IMR-90 (cell line): ENCODE data around the gene CYP19A1.

Experiments used
- BHLHE40 ChIP-seq: fragments of 150-350 bp; IDR thresholded peaks from 2 replicates; pipeline ENCODE4 v1.6.1; 2016; ENCODE audit warnings: mild to moderate bottlenecking, low read depth, low read length
- CEBPB ChIP-seq: IDR thresholded peaks from 2 replicates; pipeline ENCODE4 v1.6.1; 2012; ENCODE audit warnings: low read depth, low read length, improper control_type of control experiment
- CHD1 ChIP-seq: IDR thresholded peaks from 2 replicates; pipeline ENCODE4 v1.6.1; 2012; ENCODE audit warnings: low read depth, low read length, improper control_type of control experiment
- CTCF ChIP-seq: conservative IDR thresholded peaks from 2 replicates; pipeline ENCODE4 v1.5.1; 2012; ENCODE audit warnings: mild to moderate bottlenecking, low read depth, low read length, improper control_type of control experiment
- ELK1 ChIP-seq: fragments of 150-350 bp; IDR thresholded peaks from 2 replicates; pipeline ENCODE4 v1.6.1; 2016; ENCODE audit warnings: low read depth, mild to moderate bottlenecking, low read length, moderate library complexity, borderline replicate concordance
- MAFK ChIP-seq: IDR thresholded peaks from 2 replicates; pipeline ENCODE4 v1.6.1; 2012; ENCODE audit warnings: low read depth, low read length, improper control_type of control experiment
- MAZ ChIP-seq: IDR thresholded peaks from 2 replicates; pipeline ENCODE4 v1.6.1; 2012; ENCODE audit warnings: low read depth, mild to moderate bottlenecking, low read length, improper control_type of control experiment, moderate library complexity, borderline replicate concordance
- MXI1 ChIP-seq: IDR thresholded peaks from 2 replicates; pipeline ENCODE4 v1.6.1; 2012; ENCODE audit warnings: low read depth, mild to moderate bottlenecking, low read length, moderate library complexity, borderline replicate concordance
- POLR2A ChIP-seq: IDR thresholded peaks from 2 replicates; pipeline ENCODE4 v1.6.1; 2012; ENCODE audit warnings: mild to moderate bottlenecking, low read depth, low read length
- RAD21 ChIP-seq: IDR thresholded peaks from 2 replicates; pipeline ENCODE4 v1.6.1; 2012; ENCODE audit warnings: low read length, improper control_type of control experiment
- RCOR1 ChIP-seq: IDR thresholded peaks from 2 replicates; pipeline ENCODE4 v1.6.1; 2012; ENCODE audit warnings: mild to moderate bottlenecking, low read length, improper control_type of control experiment; ENCODE audit not compliant: insufficient replicate concordance
- RFX5 ChIP-seq: IDR thresholded peaks from 2 replicates; pipeline ENCODE4 v1.8.0; 2012; ENCODE audit warnings: low read depth, mild to moderate bottlenecking, low read length, moderate library complexity
- SMC3 ChIP-seq: fragments of 150-350 bp; IDR thresholded peaks from 2 replicates; pipeline ENCODE4 v1.6.1; 2016; ENCODE audit warnings: low read depth, mild to moderate bottlenecking, antibody characterized with exemption, low read length, moderate library complexity
- USF2 ChIP-seq: fragments of 150-350 bp; IDR thresholded peaks from 2 replicates; pipeline ENCODE4 v1.6.1; 2017; ENCODE audit warnings: mild to moderate bottlenecking, antibody characterized with exemption, low read length, low read depth

- TF ChIP-seq CTCF (no peak), USF2 (no peak), MAZ (no peak), POLR2A (no peak), MXI1 (no peak), BHLHE40 (no peak), CEBPB (no peak), ELK1 (no peak), RAD21 (no peak), RFX5 (no peak), CHD1 (no peak), RCOR1 (no peak), SMC3 (no peak), MAFK (no peak)
These were observed 18.9 kb downstream of the CYP19A1 start for GRCh38 chr15:51319539-51319938.
